ENCODE results near the gene MSANTD2. TPM values are rescaled to one million over a fixed set of nuclear protein-coding genes. Genes with fewer than 3 reads are reported as not detected.
A peak's percentile ranks its signal among the peaks of the same experiment; 100 is the strongest.

MSANTD2 gene
- total and polyA plus RNA-seq, 9 of the 15 experiments (the other 6 are each of a cell fraction or from before 2014, with no cell fraction given), result 1.3 to 9.9 (median 5.3) TPM

GRCh38 chr11:124762624-124763155 lies 37.5 kb downstream of the MSANTD2 start (continued):
- TF ChIP-seq ETV6 (IDR thresholded peaks at IDR 0.05; ENCODE audit: borderline replicate concordance in 1 of 2, low read depth in 2 of 2, low read length in 1 of 2), result no peak
- TF ChIP-seq ETV6 (CRISPR knock-in tag; IDR thresholded peaks at IDR 0.05; ENCODE audit: borderline replicate concordance), result no peak
- TF ChIP-seq KLF16 (IDR thresholded peaks at IDR 0.05), result no peak
- peak in 1 of 2 experiments; percentile 43 for TF ChIP-seq E2F6 (IDR thresholded peaks at IDR 0.05; ENCODE audit: borderline replicate concordance in 1 of 2, extremely low read depth in 1 of 2, insufficient read depth in 1 of 2, insufficient read length in 1 of 2, low read depth in 1 of 2, low read length in 1 of 2, poor library complexity in 1 of 2, severe bottlenecking in 1 of 2)
- no peak for TF ChIP-seq HBP1 (CRISPR knock-in tag; IDR thresholded peaks at IDR 0.05)
- TF ChIP-seq TAF7 (tag; IDR thresholded peaks at IDR 0.05), result no peak
- 0 out of 2 replicates have a peak, but pooled peaks have one; percentile 20 for TF ChIP-seq E2F1 (CRISPR knock-in tag; IDR thresholded peaks at IDR 0.05)
- TF ChIP-seq CREBBP (IDR thresholded peaks at IDR 0.05; ENCODE audit: low read depth, low read length), result no peak
- no peak for TF ChIP-seq BACH1 (tag; IDR thresholded peaks at IDR 0.05)
- TF ChIP-seq CEBPG (CRISPR knock-in tag; IDR thresholded peaks at IDR 0.05), result no peak
- no peak for TF ChIP-seq CEBPG (tag; conservative IDR thresholded peaks at IDR 0.05 in 1 of 2, IDR thresholded peaks at IDR 0.05 in 1 of 2)
- TF ChIP-seq SNRNP70 (optimal IDR thresholded peaks at IDR 0.05; ENCODE audit: low read depth, low read length), result no peak
- TF ChIP-seq MTA3 (IDR thresholded peaks at IDR 0.05; ENCODE audit: borderline replicate concordance), result no peak
- TF ChIP-seq E2F8 (IDR thresholded peaks at IDR 0.05; ENCODE audit: low read depth, partially characterized antibody), result no peak
- no peak for TF ChIP-seq ZNF586 (CRISPR knock-in tag; conservative IDR thresholded peaks at IDR 0.05)
- TF ChIP-seq ZNF354B (CRISPR knock-in tag; IDR thresholded peaks at IDR 0.05), result no peak
- TF ChIP-seq RB1 (IDR thresholded peaks at IDR 0.05; ENCODE audit: low read depth), result peak; percentile 41
- no peak for TF ChIP-seq PHTF2 (CRISPR knock-in tag; IDR thresholded peaks at IDR 0.05)
- no peak for TF ChIP-seq SIN3A (IDR thresholded peaks at IDR 0.05; ENCODE audit: borderline replicate concordance in 2 of 2, control insufficient read depth in 1 of 2, low read depth in 2 of 2, low read length in 2 of 2)
- TF ChIP-seq ETS1 (conservative IDR thresholded peaks at IDR 0.05; ENCODE audit: control insufficient read depth, low read depth, low read length), result no peak
- no peak for TF ChIP-seq NUFIP1 (IDR thresholded peaks at IDR 0.05; ENCODE audit: partially characterized antibody)
